Choroid plexus epithelial cell (primary cell): ENCODE data around the gene F12.

Experiments used
- DNase-seq: peaks from one replicate; pipeline ENCODE4 v3.0.0-alpha.2; 2010; ENCODE audit warnings: low read depth
- H3K4me3 ChIP-seq: 2 replicates; pipeline ENCODE4 v1.5.1; 2011; ENCODE audit warnings: low read depth, mild to moderate bottlenecking, control low read depth, low read length, moderate library complexity
- CTCF ChIP-seq: conservative IDR thresholded peaks from 2 replicates; pipeline ENCODE4 v1.5.1; 2011; ENCODE audit warnings: low read depth, mild to moderate bottlenecking, control low read depth, inconsistent platforms, low read length, moderate library complexity

Gene F12

GRCh38 chr5:177393206-177393765, 16.1 kb downstream of the F12 start:
- H3K4me3 ChIP-seq, result no peak overlapping the region
- DNase-seq, result no peak
- no peak for TF ChIP-seq CTCF

- no peak for DNase-seq
- TF ChIP-seq CTCF, result no peak
- no peak overlapping the region for H3K4me3 ChIP-seq
These were observed 16.6 kb downstream of the F12 start for GRCh38 chr5:177392765-177393164.

GRCh38 chr5:177390363-177391300, 18.7 kb downstream of the F12 start:
- TF ChIP-seq CTCF, result peak; percentile 94
- no peak overlapping the region for H3K4me3 ChIP-seq
- DNase-seq, result peak; percentile 88

GRCh38 chr5:177389241-177390169, 19.9 kb downstream of the F12 start:
- H3K4me3 ChIP-seq, result no peak overlapping the region
- peak; percentile 13 for TF ChIP-seq CTCF
- peak; percentile 96 for DNase-seq

- TF ChIP-seq CTCF, result no peak
- no peak overlapping the region for H3K4me3 ChIP-seq
- DNase-seq, result no peak
These were observed 20.8 kb downstream of the F12 start for GRCh38 chr5:177388521-177389052.

- TF ChIP-seq CTCF, result no peak
- no peak for DNase-seq
- no peak overlapping the region for H3K4me3 ChIP-seq
These were observed 22.0 kb downstream of the F12 start for GRCh38 chr5:177387405-177387804.
